Measurements from ENCODE around the gene COX7B2. TPM values are rescaled to one million over a fixed set of nuclear protein-coding genes. Genes with fewer than 3 reads are reported as not detected.

COX7B2 gene
- total and polyA plus RNA-seq, 12 donors = not detected

DNA sequence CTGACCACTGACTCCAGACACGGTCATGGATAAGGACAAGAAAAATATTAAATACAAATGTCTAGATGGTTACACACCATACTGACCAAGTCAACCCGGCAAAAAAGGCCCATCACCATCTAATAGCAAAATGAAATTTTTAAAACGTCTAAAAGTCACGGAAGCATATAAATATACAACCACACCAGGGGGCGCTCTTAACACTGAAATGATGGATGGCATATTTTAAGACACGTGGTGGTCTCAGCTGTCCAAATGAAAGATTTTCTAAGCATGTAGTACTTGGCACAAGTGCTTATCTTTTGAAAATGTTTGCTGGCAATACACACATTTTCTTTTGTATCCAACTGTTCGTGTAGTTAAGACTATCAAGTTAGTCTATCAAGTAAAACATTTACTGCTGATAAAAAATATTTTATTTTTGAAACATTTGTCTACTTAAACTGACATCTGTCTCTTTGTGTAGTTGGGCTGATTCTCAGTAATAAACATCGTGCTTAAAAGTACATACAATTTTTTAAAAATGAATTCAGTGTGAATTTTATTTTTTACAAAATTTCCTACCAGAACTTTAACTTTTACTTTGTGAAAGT lies 64.6 kb downstream of the COX7B2 start:
- intact Hi-C loops (cut with DNase I) = loop anchor here in 1 of 2 donors (10.0 kb wide), 1 partner anchor 540 kb away; no protein-coding TSS in a partner anchor
- Histone ChIP-seq H3K36me3 (replicated peaks in 1 of 2) (no peaks in the 10 kb centered on the region), H3K27ac (no peak overlapping the region), H3K27me3 (no peaks in the 10 kb centered on the region), H3K9me3 (replicated peaks in 1 of 3) (no peaks in the 10 kb centered on the region), H3K4me1 (replicated peaks in 1 of 2) (no peaks in the 10 kb centered on the region), H3K4me3 (no peak overlapping the region)
- peak in 6 of 7 donors; percentile 16 to 54 (median 31) for DNase-seq
- TF ChIP-seq POLR2A (IDR thresholded peaks at IDR 0.05) = no peak
- TF ChIP-seq, protein P1, sequence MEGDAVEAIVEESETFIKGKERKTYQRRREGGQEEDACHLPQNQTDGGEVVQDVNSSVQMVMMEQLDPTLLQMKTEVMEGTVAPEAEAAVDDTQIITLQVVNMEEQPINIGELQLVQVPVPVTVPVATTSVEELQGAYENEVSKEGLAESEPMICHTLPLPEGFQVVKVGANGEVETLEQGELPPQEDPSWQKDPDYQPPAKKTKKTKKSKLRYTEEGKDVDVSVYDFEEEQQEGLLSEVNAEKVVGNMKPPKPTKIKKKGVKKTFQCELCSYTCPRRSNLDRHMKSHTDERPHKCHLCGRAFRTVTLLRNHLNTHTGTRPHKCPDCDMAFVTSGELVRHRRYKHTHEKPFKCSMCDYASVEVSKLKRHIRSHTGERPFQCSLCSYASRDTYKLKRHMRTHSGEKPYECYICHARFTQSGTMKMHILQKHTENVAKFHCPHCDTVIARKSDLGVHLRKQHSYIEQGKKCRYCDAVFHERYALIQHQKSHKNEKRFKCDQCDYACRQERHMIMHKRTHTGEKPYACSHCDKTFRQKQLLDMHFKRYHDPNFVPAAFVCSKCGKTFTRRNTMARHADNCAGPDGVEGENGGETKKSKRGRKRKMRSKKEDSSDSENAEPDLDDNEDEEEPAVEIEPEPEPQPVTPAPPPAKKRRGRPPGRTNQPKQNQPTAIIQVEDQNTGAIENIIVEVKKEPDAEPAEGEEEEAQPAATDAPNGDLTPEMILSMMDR (IDR thresholded peaks at IDR 0.05) = peak; percentile 23 to 63 (median 51)
- 6 to 7% (median 7%) methylated on average over 8 of the region's 8 CpGs for WGBS, 4 donors

DNA sequence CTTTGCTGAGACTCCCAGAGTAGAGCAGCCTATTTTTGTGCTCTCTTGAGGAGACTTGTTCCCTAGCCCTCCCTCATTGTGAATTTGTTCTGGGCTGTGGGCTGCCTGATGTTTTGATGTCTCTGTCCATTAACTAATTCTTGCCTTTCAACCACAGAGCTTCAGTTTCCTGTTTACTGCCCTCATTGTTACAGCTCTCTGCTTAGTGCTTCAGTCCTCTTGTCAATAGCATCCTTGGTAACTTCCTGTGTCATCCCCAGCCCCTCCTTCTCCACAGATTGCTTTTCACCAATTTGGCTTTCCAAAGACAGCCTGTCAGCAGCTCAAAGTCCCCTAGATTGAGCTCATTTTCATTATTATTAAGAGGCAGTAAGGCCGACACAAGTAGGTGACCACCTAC lies 69.9 kb downstream of the COX7B2 start:
- H3K27me3 ChIP-seq = no peaks in the 10 kb centered on the region
- no peak overlapping the region for H3K4me3 ChIP-seq
- no peaks in the 10 kb centered on the region for H3K36me3 ChIP-seq (replicated peaks in 1 of 2)
- no peaks in the 10 kb centered on the region for H3K9me3 ChIP-seq (replicated peaks in 1 of 3)
- TF ChIP-seq POLR2A (IDR thresholded peaks at IDR 0.05) = no peak
- TF ChIP-seq, protein P1 (IDR thresholded peaks at IDR 0.05) = no peak
- 53 to 63% (median 57%) methylated on average over 1 of the region's 1 CpG for WGBS, 4 donors
- no peak for DNase-seq
- intact Hi-C loops (cut with DNase I) = no loop called here
- no peaks in the 10 kb centered on the region for H3K4me1 ChIP-seq (replicated peaks in 1 of 2)
- H3K27ac ChIP-seq = no peak overlapping the region

DNA sequence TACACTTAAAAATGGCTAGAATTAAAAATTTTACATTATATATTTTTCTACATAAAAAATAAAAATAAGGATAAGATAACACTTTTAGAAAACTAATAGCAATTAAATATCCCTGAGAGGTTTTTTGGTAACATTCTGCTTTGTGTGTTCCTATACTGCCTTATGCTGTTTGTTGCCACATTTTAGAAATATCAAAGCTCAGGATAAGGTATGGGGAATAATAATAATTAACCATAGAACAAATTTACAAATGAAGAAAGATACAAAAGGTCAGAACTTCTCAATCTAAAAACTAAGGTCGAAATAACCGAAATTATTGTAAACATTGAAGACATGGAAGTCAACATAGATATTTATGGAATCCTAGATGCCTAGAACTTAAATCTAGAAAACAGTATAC lies 71.4 kb downstream of the COX7B2 start:
- no peak overlapping the region for H3K4me3 ChIP-seq
- H3K36me3 ChIP-seq (replicated peaks in 1 of 2) = no peaks in the 10 kb centered on the region
- H3K27me3 ChIP-seq = no peaks in the 10 kb centered on the region
- WGBS, 4 donors = 64 to 88% (median 75%) methylated on average over 2 of the region's 2 CpGs
- DNase-seq = no peak
- H3K27ac ChIP-seq = no peak overlapping the region
- TF ChIP-seq, protein P1 (IDR thresholded peaks at IDR 0.05) = no peak
- no peak for TF ChIP-seq POLR2A (IDR thresholded peaks at IDR 0.05)
- no peaks in the 10 kb centered on the region for H3K9me3 ChIP-seq (replicated peaks in 1 of 3)
- no peaks in the 10 kb centered on the region for H3K4me1 ChIP-seq (replicated peaks in 1 of 2)
- intact Hi-C loops (cut with DNase I) = no loop called here

DNA sequence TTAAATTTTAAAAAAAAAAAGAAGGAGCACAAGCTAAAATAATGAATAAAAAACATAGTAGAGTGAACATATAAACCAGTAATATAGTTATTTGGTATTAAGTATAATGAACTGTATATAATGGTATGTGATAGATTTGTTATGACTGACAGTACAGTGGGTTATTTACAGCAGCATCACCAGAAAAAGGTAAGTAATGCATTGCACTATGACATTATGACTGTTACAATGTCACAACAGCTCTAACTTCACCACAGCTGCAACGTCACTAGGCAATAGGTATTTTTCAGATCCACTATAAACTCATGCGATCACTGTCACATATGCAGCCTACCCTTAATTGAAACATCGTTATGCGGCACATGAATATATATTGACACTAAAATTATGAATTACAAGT lies 72.5 kb downstream of the COX7B2 start:
- H3K36me3 ChIP-seq (replicated peaks in 1 of 2) = no peaks in the 10 kb centered on the region
- no peak overlapping the region for H3K4me3 ChIP-seq
- no peak for TF ChIP-seq POLR2A (IDR thresholded peaks at IDR 0.05)
- TF ChIP-seq, protein P1 (IDR thresholded peaks at IDR 0.05) = no peak
- H3K27me3 ChIP-seq = no peaks in the 10 kb centered on the region
- no peaks in the 10 kb centered on the region for H3K9me3 ChIP-seq (replicated peaks in 1 of 3)
- no peak overlapping the region for H3K27ac ChIP-seq
- no peaks in the 10 kb centered on the region for H3K4me1 ChIP-seq (replicated peaks in 1 of 2)
- no peak for DNase-seq
- WGBS, 4 donors = 77 to 89% (median 85%) methylated on average over 4 of the region's 4 CpGs
- intact Hi-C loops (cut with DNase I) = no loop called here

Data from adrenal gland (tissue), 12 donors.